Panc1 (cell line): ENCODE results near the gene FAM107B.

ENCODE experiments used
- CTCF ChIP-seq: fragments of 450-650 bp; IDR thresholded peaks from 2 replicates; pipeline ENCODE4 v1.5.1; 2017; ENCODE audit warnings: mild to moderate bottlenecking
- POLR2AphosphoS5 ChIP-seq: IDR thresholded peaks from 2 replicates; pipeline ENCODE4 v1.6.1; 2012; ENCODE audit warnings: mild to moderate bottlenecking, low read depth, low read length, moderate library complexity
- REST ChIP-seq, 2 experiments: IDR thresholded peaks; 2 replicates each; pipeline ENCODE4 v1.6.1; 2011 to 2012; ENCODE audit warnings: low read depth in 2 of 2, control low read depth in 1 of 2, low read length in 1 of 2, mild to moderate bottlenecking in 1 of 2, moderate library complexity in 1 of 2; ENCODE audit not compliant: insufficient read depth in 1 of 2
- SIN3A ChIP-seq: IDR thresholded peaks from 2 replicates; pipeline ENCODE4 v1.6.1; 2012; ENCODE audit warnings: low read depth, mild to moderate bottlenecking, low read length, moderate library complexity, borderline replicate concordance; ENCODE audit not compliant: insufficient read depth
- TCF7L2 ChIP-seq: IDR thresholded peaks from 2 replicates; pipeline ENCODE4 v1.6.1; 2011; ENCODE audit warnings: mild to moderate bottlenecking, low read depth, low read length, inconsistent platforms

GRCh38 chr10:14569274-14570060 lies 205.2 kb downstream of the FAM107B start:
- no peak for TF ChIP-seq CTCF
- no peak for TF ChIP-seq REST (IDR thresholded peaks at IDR 0.05; ENCODE audit: insufficient read depth in 1 of 2, low read depth in 2 of 2, low read length in 1 of 2)
- TF ChIP-seq SIN3A, result no peak
- no peak for TF ChIP-seq TCF7L2
- no peak for TF ChIP-seq POLR2AphosphoS5
